CD4-positive, alpha-beta T cell (primary cell): ENCODE measurements around the gene NFIA. TPM values are rescaled to one million over a fixed set of nuclear protein-coding genes. Genes with fewer than 3 reads are reported as not detected.

Source experiments
- ATAC-seq: fragments of 200-7000 bp; cut with Tn5 transposase; one replicate; pipeline ENCODE4 v1.10.0; 2022; ENCODE audit warnings: mild to moderate bottlenecking; ENCODE audit not compliant: poor library complexity
- CTCF ChIA-PET: fragments of 350-600 bp; sonication (Branson Sonifier 250); formaldehyde crosslinking; loops from one replicate; lab custom pipeline; 2021; ENCODE audit warnings: antibody characterized with exemption, inconsistent platforms; lab: Charles Lee
- POLR2A ChIA-PET: fragments of 350-600 bp; sonication (Branson Sonifier 250); formaldehyde crosslinking; loops from one replicate; lab custom pipeline; 2021; ENCODE audit warnings: antibody characterized with exemption, inconsistent platforms; lab: Charles Lee
- DNase-seq, 14 experiments: peaks; one replicate each; pipeline ENCODE4 v3.0.0-alpha.2; 2013 to 2020; ENCODE audit warnings: mixed read lengths in 2 of 14
- H3K27ac ChIP-seq, 2 donors: one replicate each; pipeline versions ENCODE4 v1.5.1 to v1.7.0; 2013; ENCODE audit warnings: low read length in 2 of 2, low read depth in 1 of 2, mild to moderate bottlenecking in 1 of 2
- H3K27me3 ChIP-seq, 2 experiments: 1 replicate in 1 of 2; 2 replicates in 1 of 2; pipeline versions ENCODE4 v1.6.1 to v1.7.0; 2013; ENCODE audit warnings: low read length in 2 of 2, control low read depth in 1 of 2, mild to moderate bottlenecking in 1 of 2, moderate library complexity in 1 of 2; ENCODE audit not compliant: insufficient read depth in 2 of 2, control insufficient read depth in 1 of 2
- H3K36me3 ChIP-seq: one replicate; pipeline ENCODE4 v1.6.1; 2013; ENCODE audit warnings: low read length, control low read depth; ENCODE audit not compliant: insufficient read depth
- H3K4me1 ChIP-seq: one replicate; pipeline ENCODE4 v1.6.1; 2013; ENCODE audit warnings: low read length, control low read depth; ENCODE audit not compliant: insufficient read depth
- H3K4me3 ChIP-seq: one replicate; pipeline ENCODE4 v1.5.1; 2013; ENCODE audit warnings: mild to moderate bottlenecking, low read length, moderate library complexity
- H3K9me3 ChIP-seq, 2 experiments: 1 replicate in 1 of 2; 2 replicates in 1 of 2; pipeline versions ENCODE4 v1.6.1 to v1.7.0; 2013; ENCODE audit warnings: low read length in 2 of 2, mild to moderate bottlenecking in 2 of 2, control low read depth in 1 of 2, moderate library complexity in 1 of 2; ENCODE audit not compliant: control insufficient read depth in 1 of 2, insufficient read depth in 1 of 2
- H3K27ac Mint-ChIP-seq: one replicate; pipeline ENCODE4 v1.8.0; 2020; ENCODE audit warnings: mixed read lengths
- H3K27me3 Mint-ChIP-seq: one replicate; pipeline ENCODE4 v1.8.0; 2021; ENCODE audit warnings: mixed read lengths
- H3K36me3 Mint-ChIP-seq: one replicate; pipeline ENCODE4 v1.8.0; 2021; ENCODE audit warnings: low read depth, mixed read lengths
- H3K4me1 Mint-ChIP-seq: one replicate; pipeline ENCODE4 v1.8.0; 2021; ENCODE audit warnings: low read depth, mixed read lengths
- H3K4me3 Mint-ChIP-seq: one replicate; pipeline ENCODE4 v1.8.0; 2020; ENCODE audit warnings: mild to moderate bottlenecking, mixed read lengths
- H3K9me3 Mint-ChIP-seq: one replicate; pipeline ENCODE4 v1.8.0; 2020; ENCODE audit warnings: mixed read lengths
- intact Hi-C, 2 experiments: fragments of 100-400 bp; cut with DNase I in 1 of 2; cut with micrococcal nuclease in 1 of 2; formaldehyde crosslinking; loops; one replicate each; pipeline versions ENCODE4 v1.15.1 to v1.9.0; 2023 to 2025; cut with DNase I, micrococcal nuclease
- total RNA-seq, 174 experiments: library from RNA in 2 of 174; stranded (reverse) in 2 of 174; gene quantifications; one replicate each; pipeline ENCODE4 v1.2.3 and lab custom pipeline; 2021 to 2026
- TF ChIP-seq, protein P1 (sequence below): fragments of 200-600 bp; IDR thresholded peaks from one replicate; pipeline ENCODE4 v1.8.0; 2022; ENCODE audit warnings: antibody characterized with exemption, mild to moderate bottlenecking

Gene NFIA
- total RNA-seq, 2 experiments from 2014 or later, result 4.8 to 5.9 TPM

DNA sequence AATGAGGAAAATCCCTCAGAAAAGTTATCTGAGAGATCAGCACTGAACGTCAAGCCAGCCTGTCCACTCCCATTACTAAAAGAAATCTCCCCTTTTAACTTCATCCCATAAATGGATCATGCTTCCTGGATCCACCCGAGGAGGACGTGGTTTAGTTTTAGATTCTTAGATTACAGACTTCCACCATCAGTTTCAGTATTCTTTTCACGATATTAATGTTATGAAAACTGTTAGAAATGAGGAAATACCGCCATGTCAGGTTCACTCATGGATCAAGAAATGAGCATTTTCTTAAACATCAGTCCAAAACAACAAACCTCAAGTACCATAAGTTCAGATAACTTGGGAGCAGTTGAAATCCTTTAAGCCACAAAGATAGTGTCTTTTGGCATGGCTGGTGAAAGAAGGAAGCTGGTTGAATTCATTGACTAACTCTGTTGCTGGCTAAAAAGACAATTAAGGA, 49.8 kb downstream of the NFIA start:
- H3K27ac Mint-ChIP-seq, result no peak overlapping the region
- TF ChIP-seq, protein P1, sequence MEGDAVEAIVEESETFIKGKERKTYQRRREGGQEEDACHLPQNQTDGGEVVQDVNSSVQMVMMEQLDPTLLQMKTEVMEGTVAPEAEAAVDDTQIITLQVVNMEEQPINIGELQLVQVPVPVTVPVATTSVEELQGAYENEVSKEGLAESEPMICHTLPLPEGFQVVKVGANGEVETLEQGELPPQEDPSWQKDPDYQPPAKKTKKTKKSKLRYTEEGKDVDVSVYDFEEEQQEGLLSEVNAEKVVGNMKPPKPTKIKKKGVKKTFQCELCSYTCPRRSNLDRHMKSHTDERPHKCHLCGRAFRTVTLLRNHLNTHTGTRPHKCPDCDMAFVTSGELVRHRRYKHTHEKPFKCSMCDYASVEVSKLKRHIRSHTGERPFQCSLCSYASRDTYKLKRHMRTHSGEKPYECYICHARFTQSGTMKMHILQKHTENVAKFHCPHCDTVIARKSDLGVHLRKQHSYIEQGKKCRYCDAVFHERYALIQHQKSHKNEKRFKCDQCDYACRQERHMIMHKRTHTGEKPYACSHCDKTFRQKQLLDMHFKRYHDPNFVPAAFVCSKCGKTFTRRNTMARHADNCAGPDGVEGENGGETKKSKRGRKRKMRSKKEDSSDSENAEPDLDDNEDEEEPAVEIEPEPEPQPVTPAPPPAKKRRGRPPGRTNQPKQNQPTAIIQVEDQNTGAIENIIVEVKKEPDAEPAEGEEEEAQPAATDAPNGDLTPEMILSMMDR, result no peak
- Histone ChIP-seq H3K9me3 (no peaks in the 10 kb centered on the region), H3K36me3 (no peaks in the 10 kb centered on the region), H3K27me3 (no peaks in the 10 kb centered on the region), H3K27ac (no peak overlapping the region), H3K4me3 (no peak overlapping the region), H3K4me1 (no peaks in the 10 kb centered on the region)
- POLR2A ChIA-PET, result no interaction called here
- H3K4me3 Mint-ChIP-seq, result no peak overlapping the region
- no peaks in the 10 kb centered on the region for H3K4me1 Mint-ChIP-seq
- H3K36me3 Mint-ChIP-seq, result no peaks in the 10 kb centered on the region
- no peak for ATAC-seq
- no peaks in the 10 kb centered on the region for H3K27me3 Mint-ChIP-seq
- intact Hi-C loops, result no loop called here
- no peak for DNase-seq
- no peaks in the 10 kb centered on the region for H3K9me3 Mint-ChIP-seq
- CTCF ChIA-PET, result no interaction called here

DNA sequence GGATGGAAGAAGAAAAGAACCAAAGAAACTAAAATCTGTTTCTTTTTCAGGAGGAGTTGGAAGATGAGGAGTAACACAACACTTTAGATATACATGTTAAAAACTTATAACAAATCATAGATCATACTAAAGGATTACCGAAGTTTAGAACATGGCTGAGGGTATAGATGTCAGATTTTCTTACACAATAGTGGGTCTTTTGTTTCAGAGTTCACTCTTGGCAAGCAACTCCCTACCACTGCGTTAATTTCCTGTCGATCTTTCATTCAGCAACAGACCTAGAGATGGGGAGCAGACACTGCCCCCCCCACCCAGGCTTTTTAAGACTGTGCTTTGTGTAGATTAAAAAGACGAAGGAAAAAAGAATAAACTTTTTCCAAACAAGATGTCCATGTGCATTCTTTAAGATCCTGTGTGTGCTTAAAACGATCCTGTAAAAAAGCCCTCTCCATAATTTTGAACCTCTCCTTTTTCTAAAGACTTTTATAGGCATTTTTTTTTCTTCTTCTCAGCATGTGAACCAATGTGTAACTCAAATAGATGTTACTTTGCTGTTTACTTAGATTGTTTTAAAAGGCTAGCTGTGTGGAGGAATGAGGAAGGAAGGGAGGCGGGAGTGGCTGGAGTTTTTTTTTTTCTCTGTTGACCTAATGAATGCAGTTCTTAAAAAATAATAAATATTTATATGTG, 50.4 kb downstream of the NFIA start:
- CTCF ChIA-PET, result no interaction called here
- TF ChIP-seq, protein P1, result no peak
- POLR2A ChIA-PET, result no interaction called here
- DNase-seq (no peak), ATAC-seq (no peak)
- H3K4me1 ChIP-seq, result no peaks in the 10 kb centered on the region
- H3K27me3 ChIP-seq, result no peaks in the 10 kb centered on the region
- no peak overlapping the region for H3K4me3 ChIP-seq
- intact Hi-C loops, result no loop called here
- no peaks in the 10 kb centered on the region for H3K9me3 Mint-ChIP-seq
- no peak overlapping the region for H3K27ac Mint-ChIP-seq
- no peaks in the 10 kb centered on the region for H3K36me3 ChIP-seq
- no peak overlapping the region for H3K4me3 Mint-ChIP-seq
- H3K27me3 Mint-ChIP-seq, result no peaks in the 10 kb centered on the region
- no peak overlapping the region for H3K27ac ChIP-seq
- H3K4me1 Mint-ChIP-seq, result no peaks in the 10 kb centered on the region
- H3K36me3 Mint-ChIP-seq, result no peaks in the 10 kb centered on the region
- no peaks in the 10 kb centered on the region for H3K9me3 ChIP-seq

DNA sequence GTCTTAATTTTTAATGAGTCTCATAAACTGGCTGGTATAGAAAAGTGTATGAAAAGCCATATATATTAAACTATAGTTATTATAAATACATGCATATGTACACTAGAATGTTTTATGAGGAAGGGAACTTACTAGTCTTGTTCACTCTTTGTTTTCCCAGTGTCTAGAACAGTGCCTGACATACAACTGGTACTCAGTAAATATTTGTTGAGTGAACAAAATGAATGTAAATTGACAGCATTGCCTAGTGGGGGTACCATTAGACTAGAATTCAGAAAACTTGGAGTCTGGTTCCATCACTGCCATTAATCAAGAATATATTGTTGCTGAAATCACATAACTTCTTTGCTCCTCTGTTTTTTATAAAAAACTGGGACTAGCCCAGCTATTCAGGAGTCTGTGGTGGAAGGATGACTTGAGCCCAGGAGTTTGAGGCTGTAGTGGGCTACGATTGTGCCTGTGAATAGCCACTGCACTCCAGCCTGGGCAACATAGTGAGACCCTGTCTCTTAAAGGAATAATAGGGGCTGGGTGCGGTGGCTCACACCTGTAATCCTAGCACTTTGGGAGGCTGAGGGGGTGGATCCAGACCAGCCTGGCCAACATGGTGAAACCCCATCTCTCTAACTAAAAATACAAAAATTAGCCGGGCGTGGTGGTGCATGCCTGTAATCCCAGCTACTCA, 51.1 kb downstream of the NFIA start:
- no peak overlapping the region for H3K4me3 ChIP-seq
- H3K27me3 Mint-ChIP-seq, result no peaks in the 10 kb centered on the region

More for the DNA sequence above, 51.1 kb downstream of the NFIA start:
- ChIA-PET CTCF (no interaction called here), POLR2A (no interaction called here)
- Mint-ChIP-seq H3K27ac (no peak overlapping the region), H3K4me3 (no peak overlapping the region), H3K9me3 (no peaks in the 10 kb centered on the region), H3K36me3 (no peaks in the 10 kb centered on the region), H3K4me1 (no peaks in the 10 kb centered on the region)
- Histone ChIP-seq H3K27me3 (no peaks in the 10 kb centered on the region), H3K27ac (no peak overlapping the region), H3K4me1 (no peaks in the 10 kb centered on the region), H3K36me3 (no peaks in the 10 kb centered on the region), H3K9me3 (no peaks in the 10 kb centered on the region)
- intact Hi-C loops, result no loop called here
- TF ChIP-seq, protein P1, result no peak
- ATAC-seq, result no peak
- DNase-seq, result no peak
